HEK293 (cell line): ENCODE measurements around the gene XKRX.

ENCODE experiments used
- CTCF ChIA-PET: fragments of 350-600 bp; formaldehyde crosslinking; extraction: SDS; loops from one replicate; lab custom pipeline; 2021; ENCODE audit warnings: antibody characterized with exemption; lab: Yijun Ruan, JAX
- POLR2A ChIA-PET: fragments of 300-600 bp; formaldehyde crosslinking; extraction: SDS; loops from one replicate; lab custom pipeline; 2020; ENCODE audit warnings: antibody characterized with exemption, inconsistent platforms; lab: Yijun Ruan, JAX
- H3K27ac ChIP-seq: fragments of 200-500 bp; sonication (Bioruptor generic); 2 replicates; pipeline ENCODE4 v1.5.1; 2014; ENCODE audit warnings: low read depth, low read length, control low read depth, inconsistent platforms; ENCODE audit errors: extremely low read depth
- H3K36me3 ChIP-seq, 2 experiments: fragments of 200-500 bp in 1 of 2; sonication (Bioruptor generic) in 1 of 2; 1 replicate in 1 of 2; 2 replicates in 1 of 2; pipeline ENCODE4 v1.5.1; 2014 to 2017; ENCODE audit warnings: inconsistent platforms in 2 of 2, low read length in 2 of 2; ENCODE audit not compliant: control insufficient read depth in 2 of 2, insufficient read depth in 1 of 2
- H3K4me1 ChIP-seq: fragments of 200-500 bp; sonication (Bioruptor generic); 2 replicates; pipeline ENCODE4 v1.5.1; 2014; ENCODE audit warnings: mild to moderate bottlenecking, low read length, inconsistent platforms; ENCODE audit not compliant: control insufficient read depth, insufficient read depth
- H3K4me3 ChIP-seq: 2 replicates; pipeline ENCODE4 v1.5.1; 2011; ENCODE audit warnings: low read depth, mild to moderate bottlenecking, control low read depth, low read length, moderate library complexity
- H3K9me3 ChIP-seq: fragments of 200-500 bp; sonication (Bioruptor generic); 2 replicates; pipeline ENCODE4 v1.5.1; 2014; ENCODE audit warnings: low read depth, low read length, inconsistent platforms; ENCODE audit not compliant: control insufficient read depth, insufficient read depth
- EGR2 ChIP-seq: fragments of 450-650 bp; formaldehyde crosslinking; IDR thresholded peaks from 2 replicates; pipeline ENCODE4 v1.5.1; 2016; ENCODE audit warnings: low read depth, missing biosample characterization, missing genetic modification characterization
- KLF17 ChIP-seq: fragments of 450-650 bp; formaldehyde crosslinking; IDR thresholded peaks from 2 replicates; pipeline ENCODE4 v1.5.1; 2016; ENCODE audit warnings: missing biosample characterization, missing genetic modification characterization
- KLF9 ChIP-seq: fragments of 450-650 bp; formaldehyde crosslinking; IDR thresholded peaks from 2 replicates; pipeline ENCODE4 v1.5.1; 2016; ENCODE audit warnings: missing biosample characterization, missing genetic modification characterization, low read depth
- TRIM28 ChIP-seq: IDR thresholded peaks from 2 replicates; pipeline ENCODE4 v1.6.1; 2011; ENCODE audit warnings: low read length, control low read depth, borderline replicate concordance
- ZBTB26 ChIP-seq: fragments of 450-650 bp; formaldehyde crosslinking; optimal IDR thresholded peaks from 2 replicates; pipeline ENCODE3; 2016; ENCODE audit warnings: missing biosample characterization, mild to moderate bottlenecking, missing genetic modification characterization
- ZBTB44 ChIP-seq: fragments of 450-650 bp; IDR thresholded peaks from 2 replicates; pipeline ENCODE4 v1.5.1; 2018; ENCODE audit warnings: missing biosample characterization, mild to moderate bottlenecking, missing genetic modification characterization
- ZEB2 ChIP-seq: fragments of 450-650 bp; formaldehyde crosslinking; IDR thresholded peaks from 2 replicates; pipeline ENCODE4 v1.5.1; 2016; ENCODE audit warnings: missing biosample characterization, missing genetic modification characterization
- ZNF146 ChIP-seq: fragments of 450-650 bp; formaldehyde crosslinking; IDR thresholded peaks from 2 replicates; pipeline ENCODE4 v1.5.1; 2016; ENCODE audit warnings: missing biosample characterization, missing genetic modification characterization
- ZNF510 ChIP-seq: fragments of 450-650 bp; formaldehyde crosslinking; IDR thresholded peaks from 2 replicates; pipeline ENCODE4 v1.5.1; 2018; ENCODE audit warnings: mild to moderate bottlenecking, missing genetic modification characterization, missing biosample characterization; ENCODE audit not compliant: insufficient replicate concordance
- ZNF560 ChIP-seq: fragments of 450-650 bp; formaldehyde crosslinking; IDR thresholded peaks from 2 replicates; pipeline ENCODE4 v1.5.1; 2017; ENCODE audit warnings: missing biosample characterization, missing genetic modification characterization, borderline replicate concordance
- ZNF626 ChIP-seq: fragments of 450-650 bp; sonication (Bioruptor Pico); formaldehyde crosslinking; IDR thresholded peaks from 2 replicates; pipeline ENCODE4 v1.5.1; 2018; ENCODE audit warnings: missing biosample characterization, missing genetic modification characterization, inconsistent platforms
- ZNF660 ChIP-seq: fragments of 450-650 bp; IDR thresholded peaks from 2 replicates; pipeline ENCODE4 v1.5.1; 2018; ENCODE audit warnings: missing biosample characterization, mild to moderate bottlenecking, missing genetic modification characterization
- ZNF768 ChIP-seq: fragments of 450-650 bp; formaldehyde crosslinking; IDR thresholded peaks from 2 replicates; pipeline ENCODE4 v1.5.1; 2018; ENCODE audit warnings: missing biosample characterization, mild to moderate bottlenecking, missing genetic modification characterization
- ZNF792 ChIP-seq: fragments of 450-650 bp; formaldehyde crosslinking; IDR thresholded peaks from 2 replicates; pipeline ENCODE4 v1.5.1; 2016; ENCODE audit warnings: missing biosample characterization, missing genetic modification characterization
- ZNF837 ChIP-seq: fragments of 450-650 bp; formaldehyde crosslinking; IDR thresholded peaks from 2 replicates; pipeline ENCODE4 v1.5.1; 2016; ENCODE audit warnings: missing biosample characterization, missing genetic modification characterization
- TF ChIP-seq, protein P1 (sequence below): fragments of 450-650 bp; formaldehyde crosslinking; IDR thresholded peaks from 2 replicates; pipeline ENCODE4 v1.5.1; 2016; ENCODE audit warnings: missing biosample characterization, missing genetic modification characterization
- TF ChIP-seq, protein P2 (sequence below): fragments of 450-650 bp; formaldehyde crosslinking; IDR thresholded peaks from 2 replicates; pipeline ENCODE4 v1.5.1; 2016; ENCODE audit warnings: missing biosample characterization, missing genetic modification characterization

Gene XKRX

DNA sequence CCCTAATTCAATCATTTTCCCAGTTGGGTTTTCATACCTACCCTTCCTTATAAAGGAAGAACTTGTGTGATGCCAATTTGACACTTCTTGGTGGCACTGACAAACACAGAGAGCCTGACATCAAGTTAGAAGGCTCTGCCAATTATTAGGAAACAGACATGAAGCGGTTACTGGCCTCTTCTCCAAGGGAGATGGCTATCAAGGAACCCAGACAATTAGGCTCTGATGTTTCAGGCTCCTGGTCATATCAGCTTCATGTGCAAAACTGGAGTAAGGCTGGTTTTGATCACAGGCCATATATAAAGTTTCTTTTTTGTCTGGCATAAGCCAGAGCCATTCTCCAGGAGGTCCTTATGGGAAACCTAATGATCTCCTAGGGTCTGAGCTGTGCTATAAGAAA is 41.2 kb upstream of the XKRX start:
- Histone ChIP-seq H3K4me1 (no peaks in the 10 kb centered on the region), H3K36me3 (no peaks in the 10 kb centered on the region)
- POLR2A ChIA-PET: no interaction called here
- TF ChIP-seq ZNF837 (tag by site-specific recombination): no peak
- TF ChIP-seq ZNF560 (tag by site-specific recombination): no peak
- no peak for TF ChIP-seq ZNF626
- TF ChIP-seq ZNF792 (tag by site-specific recombination): no peak
- TF ChIP-seq ZNF146: no peak
- no peak for TF ChIP-seq KLF17 (tag by site-specific recombination)
- TF ChIP-seq, protein P1, sequence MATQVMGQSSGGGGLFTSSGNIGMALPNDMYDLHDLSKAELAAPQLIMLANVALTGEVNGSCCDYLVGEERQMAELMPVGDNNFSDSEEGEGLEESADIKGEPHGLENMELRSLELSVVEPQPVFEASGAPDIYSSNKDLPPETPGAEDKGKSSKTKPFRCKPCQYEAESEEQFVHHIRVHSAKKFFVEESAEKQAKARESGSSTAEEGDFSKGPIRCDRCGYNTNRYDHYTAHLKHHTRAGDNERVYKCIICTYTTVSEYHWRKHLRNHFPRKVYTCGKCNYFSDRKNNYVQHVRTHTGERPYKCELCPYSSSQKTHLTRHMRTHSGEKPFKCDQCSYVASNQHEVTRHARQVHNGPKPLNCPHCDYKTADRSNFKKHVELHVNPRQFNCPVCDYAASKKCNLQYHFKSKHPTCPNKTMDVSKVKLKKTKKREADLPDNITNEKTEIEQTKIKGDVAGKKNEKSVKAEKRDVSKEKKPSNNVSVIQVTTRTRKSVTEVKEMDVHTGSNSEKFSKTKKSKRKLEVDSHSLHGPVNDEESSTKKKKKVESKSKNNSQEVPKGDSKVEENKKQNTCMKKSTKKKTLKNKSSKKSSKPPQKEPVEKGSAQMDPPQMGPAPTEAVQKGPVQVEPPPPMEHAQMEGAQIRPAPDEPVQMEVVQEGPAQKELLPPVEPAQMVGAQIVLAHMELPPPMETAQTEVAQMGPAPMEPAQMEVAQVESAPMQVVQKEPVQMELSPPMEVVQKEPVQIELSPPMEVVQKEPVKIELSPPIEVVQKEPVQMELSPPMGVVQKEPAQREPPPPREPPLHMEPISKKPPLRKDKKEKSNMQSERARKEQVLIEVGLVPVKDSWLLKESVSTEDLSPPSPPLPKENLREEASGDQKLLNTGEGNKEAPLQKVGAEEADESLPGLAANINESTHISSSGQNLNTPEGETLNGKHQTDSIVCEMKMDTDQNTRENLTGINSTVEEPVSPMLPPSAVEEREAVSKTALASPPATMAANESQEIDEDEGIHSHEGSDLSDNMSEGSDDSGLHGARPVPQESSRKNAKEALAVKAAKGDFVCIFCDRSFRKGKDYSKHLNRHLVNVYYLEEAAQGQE (tag by site-specific recombination): no peak
- TF ChIP-seq, all 188 proteins: peak for 0
- CTCF ChIA-PET: no interaction called here
- H3K4me3 ChIP-seq: no peak overlapping the region
- no peaks in the 10 kb centered on the region for H3K9me3 ChIP-seq
- no peak overlapping the region for H3K27ac ChIP-seq

DNA sequence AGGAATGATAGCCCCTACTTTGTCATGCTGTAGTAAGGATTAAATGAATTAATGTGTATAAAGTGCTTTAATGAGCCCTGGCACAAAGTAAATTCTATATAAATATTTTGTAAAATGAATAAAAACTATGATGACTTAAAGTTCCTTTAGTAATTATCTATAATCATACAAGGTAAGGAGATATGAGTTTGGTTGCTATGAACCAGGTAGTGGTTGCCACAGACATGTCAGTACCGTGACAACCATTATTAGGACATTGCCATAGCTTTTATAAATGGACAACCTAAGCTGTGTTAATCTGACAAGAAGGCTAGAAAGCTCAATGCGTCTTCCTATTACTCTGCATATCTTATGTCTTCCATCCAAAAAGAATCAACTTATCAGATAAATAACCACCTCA is 40.7 kb upstream of the XKRX start, which contains the start of gene ARL13A:
Gene ARL13A (plus strand): TSS at position 301 of the 400 bp plus-strand sequence. CDS start 3,982 bp downstream, outside the sequence.
- Histone ChIP-seq H3K9me3 (no peaks in the 10 kb centered on the region), H3K27ac (no peak within 1 kb of the TSS), H3K4me1 (no peaks in the 10 kb centered on the region), H3K4me3 (no peak within 1 kb of the TSS), H3K36me3 (no peaks in the 10 kb centered on the region)
- ChIA-PET CTCF (no interaction called here), POLR2A (no interaction called here)
- TF ChIP-seq, protein P2, sequence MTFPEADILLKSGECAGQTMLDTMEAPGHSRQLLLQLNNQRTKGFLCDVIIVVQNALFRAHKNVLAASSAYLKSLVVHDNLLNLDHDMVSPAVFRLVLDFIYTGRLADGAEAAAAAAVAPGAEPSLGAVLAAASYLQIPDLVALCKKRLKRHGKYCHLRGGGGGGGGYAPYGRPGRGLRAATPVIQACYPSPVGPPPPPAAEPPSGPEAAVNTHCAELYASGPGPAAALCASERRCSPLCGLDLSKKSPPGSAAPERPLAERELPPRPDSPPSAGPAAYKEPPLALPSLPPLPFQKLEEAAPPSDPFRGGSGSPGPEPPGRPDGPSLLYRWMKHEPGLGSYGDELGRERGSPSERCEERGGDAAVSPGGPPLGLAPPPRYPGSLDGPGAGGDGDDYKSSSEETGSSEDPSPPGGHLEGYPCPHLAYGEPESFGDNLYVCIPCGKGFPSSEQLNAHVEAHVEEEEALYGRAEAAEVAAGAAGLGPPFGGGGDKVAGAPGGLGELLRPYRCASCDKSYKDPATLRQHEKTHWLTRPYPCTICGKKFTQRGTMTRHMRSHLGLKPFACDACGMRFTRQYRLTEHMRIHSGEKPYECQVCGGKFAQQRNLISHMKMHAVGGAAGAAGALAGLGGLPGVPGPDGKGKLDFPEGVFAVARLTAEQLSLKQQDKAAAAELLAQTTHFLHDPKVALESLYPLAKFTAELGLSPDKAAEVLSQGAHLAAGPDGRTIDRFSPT: no peak
- TF ChIP-seq ZNF660 (tag by site-specific recombination): no peak
- TF ChIP-seq TRIM28: no peak
- TF ChIP-seq ZBTB44 (tag by site-specific recombination): no peak
- TF ChIP-seq ZEB2: no peak
- TF ChIP-seq ZNF768 (tag by site-specific recombination): no peak
- TF ChIP-seq, protein P1 (tag by site-specific recombination): no peak
- no peak for TF ChIP-seq ZNF510 (tag by site-specific recombination)
- TF ChIP-seq ZBTB26 (tag by site-specific recombination): no peak
- no peak for TF ChIP-seq KLF9
- TF ChIP-seq EGR2: no peak
